ENCODE results near the gene RBM39. TPM values are rescaled to one million over a fixed set of nuclear protein-coding genes. Genes with fewer than 3 reads are reported as not detected.

RBM39 gene
- total RNA-seq, 1 experiment from 2014 or later = 195 TPM

DNA sequence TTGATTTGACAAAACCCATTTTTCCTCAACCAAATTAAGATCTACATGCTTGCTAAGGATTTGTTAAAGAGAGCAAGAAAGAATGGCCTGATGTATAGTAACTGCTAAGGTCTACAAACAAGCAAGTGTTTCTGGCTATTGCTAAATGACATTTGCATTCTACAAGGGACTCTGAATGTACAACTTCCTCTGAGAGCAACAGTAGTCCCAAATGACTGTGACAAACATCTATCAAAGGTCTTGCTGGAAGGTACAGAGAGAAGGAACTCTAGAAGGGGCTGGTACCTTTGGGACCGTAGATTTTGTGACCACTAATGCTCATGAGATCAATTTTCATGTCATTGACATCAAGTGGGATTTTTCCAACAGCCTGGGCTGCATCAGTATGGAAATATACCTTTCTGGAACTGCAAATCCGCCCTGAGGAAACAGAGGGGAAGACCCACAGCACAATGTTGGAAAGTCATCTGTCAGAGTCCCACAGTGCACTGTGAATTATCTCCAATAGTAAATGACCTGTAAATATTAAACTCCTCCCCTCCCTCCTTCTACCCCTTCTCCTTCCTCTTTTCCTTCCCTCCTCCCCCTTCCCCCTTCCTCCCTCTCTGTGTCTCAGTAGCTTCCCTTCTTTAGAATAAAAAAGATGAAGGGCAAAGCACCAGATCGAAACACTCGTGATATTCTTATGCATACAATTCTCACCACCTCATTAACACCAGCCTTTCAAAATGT, 61.4 kb downstream of the RBM39 start:
- DNase-seq (ENCODE audit: low read depth) = no peak

DNA sequence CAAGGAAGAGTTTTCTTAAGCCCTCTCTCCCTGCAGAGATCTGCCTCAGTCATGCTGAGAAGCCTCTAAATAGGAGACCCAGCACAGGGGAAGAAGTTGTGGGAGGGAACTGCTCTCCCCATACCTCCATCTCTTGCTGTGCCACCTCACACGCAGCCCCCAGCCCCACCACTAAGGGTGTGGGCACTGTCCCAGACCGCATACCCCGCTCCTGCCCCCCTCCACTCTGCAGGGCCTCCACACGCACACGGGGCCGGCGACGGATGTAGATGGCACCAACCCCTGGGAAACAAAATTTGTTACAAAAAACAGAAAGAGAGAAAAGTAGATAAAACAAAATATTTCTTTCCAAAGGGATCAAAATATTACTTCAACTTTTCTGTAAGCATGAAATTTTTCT, 67.1 kb downstream of the RBM39 start:
- DNase-seq (ENCODE audit: low read depth) = no peak

DNA sequence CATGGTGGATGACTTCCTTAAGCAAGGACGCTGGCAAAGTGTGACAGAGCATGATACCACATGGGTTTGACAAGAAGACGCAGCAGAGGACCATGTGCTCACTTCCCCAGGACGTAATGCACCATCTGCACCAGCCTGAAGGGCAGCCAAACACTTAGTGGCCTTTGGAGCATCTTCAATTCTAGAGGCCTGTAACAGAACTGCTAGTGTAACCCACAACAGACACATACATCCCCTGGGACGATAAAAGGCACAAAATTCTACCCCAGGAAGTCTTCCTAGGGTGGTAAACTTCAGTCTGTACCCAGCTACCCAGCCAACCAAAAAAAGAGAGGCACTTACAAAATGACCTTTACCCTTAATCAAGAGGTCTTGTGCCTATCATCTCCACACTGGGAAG, 68.2 kb downstream of the RBM39 start:
- no peak for DNase-seq (ENCODE audit: low read depth)

DNA sequence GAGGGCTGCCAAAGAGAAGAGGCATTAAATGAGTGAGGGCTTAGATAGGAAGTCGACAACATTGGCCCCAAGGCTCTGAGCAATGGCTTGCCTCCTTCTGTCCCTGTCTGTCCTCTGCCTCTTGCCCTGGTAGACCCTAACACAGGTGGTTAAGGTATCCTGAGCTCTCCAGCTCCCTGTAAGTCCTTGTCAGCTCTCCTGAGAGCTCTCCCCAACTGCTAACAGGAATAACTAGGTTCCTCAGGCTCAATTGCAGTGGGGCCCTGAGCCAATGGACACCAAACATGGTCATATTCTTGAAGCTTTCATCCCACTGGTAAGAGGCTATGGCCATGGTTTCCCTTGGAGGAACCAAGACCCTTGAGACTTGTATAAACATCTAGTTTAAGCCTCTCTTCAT, 72.4 kb downstream of the RBM39 start:
- DNase-seq (ENCODE audit: low read depth) = no peak

DNA sequence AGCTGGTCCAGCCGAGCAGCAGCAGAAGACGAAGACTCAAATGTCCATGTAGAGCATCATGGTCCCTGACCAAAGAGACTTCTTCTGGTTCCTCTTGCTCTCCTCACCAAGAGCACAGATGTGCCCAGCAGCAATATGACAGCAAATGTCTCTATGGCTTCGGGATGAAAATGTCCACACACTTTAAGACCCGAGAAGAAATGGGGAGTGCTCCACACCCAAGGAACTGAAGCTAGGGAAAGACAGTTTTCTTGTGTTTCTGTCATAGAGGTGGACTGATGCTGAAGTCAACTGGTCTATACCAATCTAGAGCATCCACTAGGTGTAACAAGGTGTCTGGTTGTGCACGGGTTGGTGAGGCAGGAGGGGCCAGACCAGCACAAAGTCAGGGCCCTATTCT, 72.8 kb downstream of the RBM39 start:
- DNase-seq (ENCODE audit: low read depth) = no peak

DNA sequence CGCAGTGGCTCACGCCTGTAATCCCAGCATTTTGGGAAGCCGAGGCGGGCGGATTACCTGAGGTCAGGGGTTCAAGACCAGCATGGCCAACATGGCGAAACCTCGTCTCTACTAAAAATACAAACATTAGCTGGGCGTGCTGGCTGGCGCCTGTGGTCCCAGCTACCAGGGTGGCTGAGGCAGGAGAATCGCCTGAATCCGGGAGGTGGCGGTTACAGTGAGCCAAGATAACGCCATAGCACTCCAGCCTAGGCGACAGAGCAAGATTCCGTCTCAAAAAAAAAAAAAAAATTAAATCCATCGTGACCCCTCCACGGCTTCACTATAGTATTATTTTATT, 76.1 kb downstream of the RBM39 start:
- no peak for DNase-seq (ENCODE audit: low read depth)

DNA sequence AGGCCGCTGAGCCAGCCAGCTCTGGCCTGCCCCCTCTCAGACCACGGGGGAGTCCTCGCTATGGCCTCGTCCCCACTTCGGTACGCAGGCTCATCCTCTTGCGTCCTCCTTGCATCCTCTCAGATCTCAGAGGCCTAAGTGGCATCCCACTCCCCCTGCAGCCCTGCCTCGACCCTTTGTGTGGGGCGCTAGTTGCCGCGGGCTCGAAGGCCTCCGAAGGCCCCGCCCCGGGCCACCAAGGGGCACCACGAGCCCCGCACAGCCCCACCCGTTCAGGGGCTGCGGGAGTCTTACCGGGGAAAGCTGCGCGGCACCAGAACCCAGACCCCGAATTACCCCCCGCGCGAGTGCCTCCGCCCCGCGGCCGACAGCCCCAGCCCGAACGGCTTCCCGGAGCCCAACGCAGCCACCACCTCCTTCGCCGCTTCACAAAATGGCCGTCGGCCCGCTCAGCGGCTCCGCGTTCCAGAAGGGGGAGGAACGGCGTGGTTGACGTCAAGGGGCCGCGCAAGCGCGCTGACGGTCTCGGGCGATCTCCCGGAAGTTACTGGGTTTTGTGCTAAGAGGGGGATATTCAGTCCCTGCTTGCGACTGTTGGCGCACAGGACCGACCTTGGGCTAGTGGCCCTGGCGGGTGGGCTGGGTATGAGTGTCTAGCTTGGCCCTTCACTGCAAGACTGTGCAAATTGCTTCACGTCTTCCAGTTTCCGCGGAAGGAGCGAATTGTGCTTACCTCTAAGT, 77.4 kb downstream of the RBM39 start, which contains the start of the genes CPNE1 and RBM12:
Gene CPNE1 (minus strand): TSS at position 435 of the 741 bp plus-strand sequence. CDS start 31,977 bp downstream, outside the sequence.
Gene RBM12 (minus strand): TSS at position 435 of the 741 bp plus-strand sequence. CDS start 9,578 bp downstream, outside the sequence.
- DNase-seq (ENCODE audit: low read depth) = peak; percentile 86

DNA sequence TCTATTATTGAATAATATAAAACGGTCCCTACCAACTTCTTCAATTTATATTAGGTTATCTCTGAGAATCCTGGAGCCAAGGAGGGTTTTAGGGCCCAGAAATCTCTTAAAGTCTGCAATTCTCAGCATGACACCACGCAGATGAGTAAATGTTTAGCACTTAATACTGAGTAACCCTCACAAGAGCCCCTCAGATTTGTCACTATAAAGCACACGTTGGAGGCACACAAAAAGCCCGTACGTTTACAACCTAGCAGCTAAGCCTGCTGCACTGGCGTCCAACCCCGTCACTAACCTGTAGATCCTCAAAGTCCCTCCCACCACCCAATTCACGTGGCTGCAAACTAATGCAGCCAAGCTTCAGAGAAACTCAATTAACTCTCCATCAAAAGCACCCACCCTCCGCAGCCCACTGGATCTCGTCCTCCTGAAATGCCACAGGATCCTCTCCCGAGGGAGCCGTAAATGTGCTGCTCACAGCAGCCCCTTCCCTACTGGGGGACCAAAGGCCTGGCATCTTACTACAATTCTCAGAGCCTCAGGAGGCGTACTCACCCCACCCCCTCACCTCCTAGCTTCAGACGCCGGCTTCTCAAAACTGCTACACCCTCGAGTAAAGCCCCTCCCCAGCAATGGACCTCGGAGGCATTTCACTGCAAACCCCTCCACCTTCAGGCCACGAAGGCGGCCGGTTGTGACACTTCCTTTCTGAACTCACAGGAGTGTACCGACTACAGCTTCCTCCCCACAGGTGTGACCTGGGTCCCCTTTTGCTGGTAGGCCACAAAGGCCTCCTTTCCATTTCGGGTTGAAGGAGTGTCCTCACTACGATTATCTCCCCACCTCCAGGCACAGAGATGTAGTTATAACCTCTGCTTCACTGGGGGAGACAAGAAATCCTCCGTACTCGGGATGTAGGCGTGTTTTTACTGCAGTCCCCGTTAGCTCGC, 78.3 kb downstream of the RBM39 start:
- peak; percentile 19 for DNase-seq (ENCODE audit: low read depth)

DNA sequence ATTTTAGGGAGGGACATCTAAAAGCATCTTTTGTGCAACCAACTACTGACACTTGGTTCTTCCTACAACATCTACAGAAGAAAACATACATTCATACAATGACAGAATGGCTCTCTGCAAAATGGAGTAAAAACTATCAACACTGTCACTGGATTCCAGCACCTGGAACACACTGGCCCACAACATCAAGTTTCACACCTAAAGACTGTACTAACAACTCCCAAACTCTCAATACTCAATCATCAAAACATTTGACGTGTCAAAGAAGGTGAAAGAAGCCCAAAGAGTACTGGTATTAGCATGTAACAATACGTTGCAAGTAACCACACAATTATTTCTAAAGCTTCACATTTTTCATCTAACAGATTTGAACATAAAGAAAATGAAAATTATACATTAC, 79.5 kb downstream of the RBM39 start:
- DNase-seq (ENCODE audit: low read depth) = no peak

DNA sequence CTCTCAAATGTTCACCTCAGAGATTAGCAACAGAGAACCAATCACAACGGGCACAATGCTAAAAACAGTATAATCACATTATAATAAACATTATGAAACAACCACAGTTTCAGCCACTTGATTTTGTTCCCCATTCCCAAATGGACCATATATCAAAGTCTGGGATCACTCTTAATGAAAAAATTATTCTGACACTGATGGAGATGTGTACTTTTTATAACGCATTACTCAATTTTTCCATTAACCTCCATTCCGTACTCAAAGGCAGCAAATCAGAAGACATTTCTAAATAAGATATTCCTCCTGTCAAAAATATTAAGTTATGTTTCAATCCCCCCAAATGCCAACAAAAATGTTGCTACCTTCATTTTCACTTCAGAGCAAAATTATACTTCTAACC, 80.2 kb downstream of the RBM39 start:
- DNase-seq (ENCODE audit: low read depth) = no peak

DNA sequence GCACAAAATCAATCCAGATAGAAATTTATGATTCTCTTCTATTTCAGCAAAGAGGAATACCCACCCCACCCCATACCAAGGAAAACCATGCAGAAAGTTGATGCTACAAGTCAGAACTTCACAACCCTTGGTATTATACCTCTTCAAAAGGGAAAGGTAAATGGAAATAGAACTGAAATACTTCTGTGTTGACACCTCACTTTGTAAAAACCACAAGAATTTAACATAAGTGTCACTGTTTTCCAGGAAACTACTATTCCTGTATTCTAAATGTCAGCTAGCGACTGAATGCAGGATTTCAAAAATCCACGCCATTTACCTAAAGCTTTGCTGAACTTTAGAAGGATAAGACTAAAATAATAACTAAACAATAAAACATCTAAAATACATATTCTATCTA, 81.0 kb downstream of the RBM39 start:
- no peak for DNase-seq (ENCODE audit: low read depth)

DNA sequence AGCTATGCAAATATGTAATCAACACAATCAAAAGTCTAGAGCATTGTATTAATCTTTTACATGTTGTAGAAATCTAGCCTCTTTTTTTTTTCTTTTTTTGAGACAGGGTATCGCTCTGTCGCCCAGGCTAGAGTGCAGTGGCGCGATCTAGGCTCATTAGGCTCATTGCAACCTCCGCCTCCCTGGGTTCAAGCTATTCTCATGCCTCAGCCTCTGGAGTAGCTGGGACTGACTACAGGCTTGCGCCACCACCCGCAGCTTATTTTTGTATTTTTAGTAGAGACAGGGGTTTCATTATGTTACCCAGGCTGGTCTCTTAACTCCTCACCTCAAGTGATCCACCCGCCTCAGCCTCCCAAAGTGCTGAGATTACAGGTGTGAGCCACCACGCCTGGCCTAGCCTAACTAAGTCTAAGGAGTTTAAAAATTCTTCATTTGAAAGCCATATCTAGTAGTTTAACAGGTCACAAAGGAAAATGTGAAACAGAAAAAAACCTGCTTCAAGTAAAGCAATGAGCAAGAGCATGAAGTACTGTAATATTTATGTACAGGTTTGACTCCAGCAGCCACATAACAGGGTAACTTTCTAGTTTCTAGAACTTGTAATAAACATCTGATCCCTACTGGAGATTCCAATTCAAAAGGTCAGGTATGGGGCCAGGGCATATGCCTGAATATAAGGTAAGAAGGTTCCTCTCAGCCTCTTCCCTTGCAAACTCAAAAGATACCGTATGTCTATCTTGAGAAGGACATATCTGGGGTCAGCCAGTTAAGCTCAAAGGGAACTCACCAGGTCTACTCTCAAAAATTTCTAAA, 81.7 kb downstream of the RBM39 start:
- DNase-seq (ENCODE audit: low read depth) = no peak

DNA sequence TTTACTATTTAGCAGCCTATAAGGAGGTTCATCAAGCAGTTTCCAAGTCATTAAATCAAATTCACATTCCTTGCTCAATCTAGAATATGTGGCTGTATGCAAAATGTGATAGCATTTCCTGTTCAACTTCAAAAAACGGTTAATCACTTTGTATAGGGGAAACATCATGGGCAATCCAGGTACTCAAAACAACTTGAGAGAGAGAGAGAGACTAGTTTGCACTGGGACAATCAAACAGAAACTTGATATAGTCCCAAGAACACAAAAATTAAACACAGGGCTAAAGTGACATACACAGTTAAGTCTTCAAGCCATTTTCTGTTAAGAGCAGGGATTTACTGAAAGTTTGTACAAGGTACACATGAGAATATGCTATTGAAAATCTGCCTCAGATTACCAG, 84.8 kb downstream of the RBM39 start:
- DNase-seq (ENCODE audit: low read depth) = no peak

DNA sequence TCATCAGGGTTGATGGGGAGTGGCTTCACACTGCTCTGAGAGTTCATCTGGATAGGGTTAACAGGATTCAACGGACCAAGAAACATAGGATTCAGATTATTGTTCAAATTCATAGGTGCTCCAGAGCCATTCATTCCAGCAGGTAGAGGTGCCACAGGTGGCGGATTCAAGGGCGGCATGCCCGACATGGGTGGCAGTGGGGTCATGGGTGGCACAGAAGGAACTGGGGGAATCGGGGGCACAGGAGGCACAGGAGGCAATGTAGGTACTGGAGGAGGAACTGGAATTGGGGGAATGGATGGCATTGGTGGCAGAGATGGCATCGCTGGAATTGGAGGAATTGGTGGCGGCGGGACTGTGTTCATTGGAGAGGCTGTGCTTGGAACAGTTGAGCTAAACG, 87.6 kb downstream of the RBM39 start:
- DNase-seq (ENCODE audit: low read depth) = no peak

DNA sequence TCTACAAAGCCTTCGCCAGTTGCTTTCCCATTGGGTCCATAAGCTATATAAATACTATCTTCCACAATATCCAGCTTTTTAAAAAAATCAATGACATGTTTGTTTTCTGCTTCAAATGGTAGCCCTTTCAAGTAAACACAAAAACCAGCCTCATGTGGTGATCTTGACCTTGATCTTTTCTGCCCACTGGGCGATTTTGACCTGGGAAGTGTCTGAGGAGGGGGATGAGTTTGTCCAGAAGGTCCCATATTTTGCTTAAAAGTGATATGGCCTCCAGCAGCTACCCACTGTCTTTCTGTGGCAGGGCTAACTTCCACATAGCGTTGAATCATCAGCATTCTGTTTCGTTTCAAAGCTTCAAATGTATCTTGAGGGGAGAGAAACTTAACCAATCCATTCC, 88.2 kb downstream of the RBM39 start:
- no peak for DNase-seq (ENCODE audit: low read depth)

Other genes starting within 250 kb of the RBM39 start
- gene C20orf173, start 212.6 kb downstream of the RBM39 start, total RNA-seq (2014; rRNA removed) = not detected in 2 replicates
- gene ERGIC3, start 200.2 kb downstream of the RBM39 start, total RNA-seq (2014; rRNA removed) = 239 and 270 TPM in 2 replicates
- 12.6 and 13.7 TPM in 2 replicates for gene SPAG4, start 126.4 kb downstream of the RBM39 start, total RNA-seq (2014; rRNA removed)
- 148 and 168 TPM in 2 replicates for gene CPNE1, start 77.4 kb downstream of the RBM39 start, total RNA-seq (2014; rRNA removed)
- gene RBM12, start 77.4 kb downstream of the RBM39 start, total RNA-seq (2014; rRNA removed) = 45.7 and 46.2 TPM in 2 replicates
- gene NFS1, start 42.9 kb downstream of the RBM39 start, total RNA-seq (2014; rRNA removed) = 23.0 and 32.4 TPM in 2 replicates
- gene ROMO1, start 42.9 kb downstream of the RBM39 start, total RNA-seq (2014; rRNA removed) = 277 and 325 TPM in 2 replicates
- gene PHF20, start 29.8 kb upstream of the RBM39 start, total RNA-seq (2014; rRNA removed) = 22.0 and 22.7 TPM in 2 replicates
- 125 and 133 TPM in 2 replicates for gene SCAND1, start 212.2 kb upstream of the RBM39 start, total RNA-seq (2014; rRNA removed)
- 1.4 TPM in 2 replicates for gene CNBD2, start 226.3 kb upstream of the RBM39 start, total RNA-seq (2014; rRNA removed)

Measured in LHCN-M2 (cell line).